ENCODE measurements around the gene ARRB1.

The ARRB1 gene

GRCh38 chr11:75270896-75271418 lies 80.5 kb downstream of the ARRB1 start:
- Histone ChIP-seq H3K9me3 (ENCODE audit: control insufficient read depth in 1 of 2, low read length in 2 of 2) (no peaks in the 10 kb centered on the region), H3K36me3 (ENCODE audit: control insufficient read depth in 1 of 2, insufficient read depth in 2 of 2, low read length in 2 of 2) (peaks cover 40 to 60% of the 10 kb centered on the region in 2 donors), H3K27me3 (ENCODE audit: low read depth, low read length) (no peaks in the 10 kb centered on the region), H3K27ac (ENCODE audit: low read length) (no peak overlapping the region), H3K4me3 (ENCODE audit: low read depth in 1 of 2, low read length in 2 of 2) (no peak overlapping the region), H3K4me1 (ENCODE audit: control insufficient read depth in 1 of 2, insufficient read depth in 2 of 2, low read length in 2 of 2) (peaks cover 0 to 6% of the 10 kb centered on the region in 2 donors)

GRCh38 chr11:75269896-75270295 lies 81.6 kb downstream of the ARRB1 start:
- H3K9me3 ChIP-seq (ENCODE audit: control insufficient read depth in 1 of 2, low read length in 2 of 2), result no peaks in the 10 kb centered on the region
- H3K36me3 ChIP-seq (ENCODE audit: control insufficient read depth in 1 of 2, insufficient read depth in 2 of 2, low read length in 2 of 2), result peaks cover 40 to 67% of the 10 kb centered on the region in 2 donors
- H3K4me1 ChIP-seq (ENCODE audit: control insufficient read depth in 1 of 2, insufficient read depth in 2 of 2, low read length in 2 of 2), result no peaks in the 10 kb centered on the region
- no peak overlapping the region for H3K27ac ChIP-seq (ENCODE audit: low read length)
- H3K27me3 ChIP-seq (ENCODE audit: low read depth, low read length), result no peaks in the 10 kb centered on the region
- no peak overlapping the region for H3K4me3 ChIP-seq (ENCODE audit: low read depth in 1 of 2, low read length in 2 of 2)

GRCh38 chr11:75269367-75269660 lies 82.1 kb downstream of the ARRB1 start:
- no peak overlapping the region for H3K27ac ChIP-seq (ENCODE audit: low read length)
- H3K9me3 ChIP-seq (ENCODE audit: control insufficient read depth in 1 of 2, low read length in 2 of 2), result no peaks in the 10 kb centered on the region
- H3K4me1 ChIP-seq (ENCODE audit: control insufficient read depth in 1 of 2, insufficient read depth in 2 of 2, low read length in 2 of 2), result no peaks in the 10 kb centered on the region
- no peaks in the 10 kb centered on the region for H3K27me3 ChIP-seq (ENCODE audit: low read depth, low read length)
- no peak overlapping the region for H3K4me3 ChIP-seq (ENCODE audit: low read depth in 1 of 2, low read length in 2 of 2)
- peaks cover 40 to 66% of the 10 kb centered on the region in 2 donors for H3K36me3 ChIP-seq (ENCODE audit: control insufficient read depth in 1 of 2, insufficient read depth in 2 of 2, low read length in 2 of 2)

- H3K4me1 ChIP-seq (ENCODE audit: control insufficient read depth in 1 of 2, insufficient read depth in 2 of 2, low read length in 2 of 2), result no peaks in the 10 kb centered on the region
- H3K36me3 ChIP-seq (ENCODE audit: control insufficient read depth in 1 of 2, insufficient read depth in 2 of 2, low read length in 2 of 2), result peaks cover 34 to 62% of the 10 kb centered on the region in 2 donors
- no peak overlapping the region for H3K4me3 ChIP-seq (ENCODE audit: low read depth in 1 of 2, low read length in 2 of 2)
These were observed 82.7 kb downstream of the ARRB1 start for GRCh38 chr11:75268626-75269366.

GRCh38 chr11:75267171-75267970 lies 84.1 kb downstream of the ARRB1 start:
- H3K9me3 ChIP-seq (ENCODE audit: control insufficient read depth in 1 of 2, low read length in 2 of 2), result no peaks in the 10 kb centered on the region

More at GRCh38 chr11:75268626-75269366, 82.7 kb downstream of the ARRB1 start:
- no peak overlapping the region for H3K27ac ChIP-seq (ENCODE audit: low read length)
- H3K27me3 ChIP-seq (ENCODE audit: low read depth, low read length), result no peaks in the 10 kb centered on the region
- H3K9me3 ChIP-seq (ENCODE audit: control insufficient read depth in 1 of 2, low read length in 2 of 2), result no peaks in the 10 kb centered on the region

GRCh38 chr11:75265851-75266531 lies 85.5 kb downstream of the ARRB1 start:
- Histone ChIP-seq H3K36me3 (ENCODE audit: control insufficient read depth in 1 of 2, insufficient read depth in 2 of 2, low read length in 2 of 2) (peaks cover 15 to 34% of the 10 kb centered on the region in 2 donors), H3K4me1 (ENCODE audit: control insufficient read depth in 1 of 2, insufficient read depth in 2 of 2, low read length in 2 of 2) (peaks cover 3 to 12% of the 10 kb centered on the region in 2 donors), H3K27ac (ENCODE audit: low read length) (no peak overlapping the region), H3K4me3 (ENCODE audit: low read depth in 1 of 2, low read length in 2 of 2) (no peak overlapping the region), H3K27me3 (ENCODE audit: low read depth, low read length) (no peaks in the 10 kb centered on the region), H3K9me3 (ENCODE audit: control insufficient read depth in 1 of 2, low read length in 2 of 2) (no peaks in the 10 kb centered on the region)

More at GRCh38 chr11:75267171-75267970, 84.1 kb downstream of the ARRB1 start:
- Histone ChIP-seq H3K27me3 (ENCODE audit: low read depth, low read length) (no peaks in the 10 kb centered on the region), H3K36me3 (ENCODE audit: control insufficient read depth in 1 of 2, insufficient read depth in 2 of 2, low read length in 2 of 2) (peaks cover 22 to 48% of the 10 kb centered on the region in 2 donors), H3K4me3 (ENCODE audit: low read depth in 1 of 2, low read length in 2 of 2) (no peak overlapping the region), H3K27ac (ENCODE audit: low read length) (no peak overlapping the region), H3K4me1 (ENCODE audit: control insufficient read depth in 1 of 2, insufficient read depth in 2 of 2, low read length in 2 of 2) (peaks cover 0 to 8% of the 10 kb centered on the region in 2 donors)

- Histone ChIP-seq H3K27ac (ENCODE audit: low read length) (no peak overlapping the region), H3K27me3 (ENCODE audit: low read depth, low read length) (no peaks in the 10 kb centered on the region), H3K4me3 (ENCODE audit: low read depth in 1 of 2, low read length in 2 of 2) (no peak overlapping the region), H3K36me3 (ENCODE audit: control insufficient read depth in 1 of 2, insufficient read depth in 2 of 2, low read length in 2 of 2) (peaks cover 11 to 31% of the 10 kb centered on the region in 2 donors), H3K4me1 (ENCODE audit: control insufficient read depth in 1 of 2, insufficient read depth in 2 of 2, low read length in 2 of 2) (peaks cover 3 to 18% of the 10 kb centered on the region in 2 donors), H3K9me3 (ENCODE audit: control insufficient read depth in 1 of 2, low read length in 2 of 2) (no peaks in the 10 kb centered on the region)
These were observed 86.5 kb downstream of the ARRB1 start for GRCh38 chr11:75264971-75265370.

- no peaks in the 10 kb centered on the region for H3K9me3 ChIP-seq (ENCODE audit: control insufficient read depth in 1 of 2, low read length in 2 of 2)
- H3K27ac ChIP-seq (ENCODE audit: low read length), result no peak overlapping the region
- no peaks in the 10 kb centered on the region for H3K27me3 ChIP-seq (ENCODE audit: low read depth, low read length)
- no peak overlapping the region for H3K4me3 ChIP-seq (ENCODE audit: low read depth in 1 of 2, low read length in 2 of 2)
- H3K36me3 ChIP-seq (ENCODE audit: control insufficient read depth in 1 of 2, insufficient read depth in 2 of 2, low read length in 2 of 2), result peaks cover 5 to 31% of the 10 kb centered on the region in 2 donors
- H3K4me1 ChIP-seq (ENCODE audit: control insufficient read depth in 1 of 2, insufficient read depth in 2 of 2, low read length in 2 of 2), result peaks cover 3 to 18% of the 10 kb centered on the region in 2 donors
These were observed 87.1 kb downstream of the ARRB1 start for GRCh38 chr11:75264356-75264755.

GRCh38 chr11:75263944-75264349 lies 87.5 kb downstream of the ARRB1 start:
- peaks cover 3 to 18% of the 10 kb centered on the region in 2 donors for H3K4me1 ChIP-seq (ENCODE audit: control insufficient read depth in 1 of 2, insufficient read depth in 2 of 2, low read length in 2 of 2)
- H3K27ac ChIP-seq (ENCODE audit: low read length), result no peak overlapping the region
- H3K9me3 ChIP-seq (ENCODE audit: control insufficient read depth in 1 of 2, low read length in 2 of 2), result no peaks in the 10 kb centered on the region
- H3K27me3 ChIP-seq (ENCODE audit: low read depth, low read length), result no peaks in the 10 kb centered on the region
- no peak overlapping the region for H3K4me3 ChIP-seq (ENCODE audit: low read depth in 1 of 2, low read length in 2 of 2)
- H3K36me3 ChIP-seq (ENCODE audit: control insufficient read depth in 1 of 2, insufficient read depth in 2 of 2, low read length in 2 of 2), result peaks cover 4 to 26% of the 10 kb centered on the region in 2 donors

GRCh38 chr11:75262961-75263852 lies 88.3 kb downstream of the ARRB1 start:
- H3K4me3 ChIP-seq (ENCODE audit: low read depth in 1 of 2, low read length in 2 of 2), result no peak overlapping the region
- no peaks in the 10 kb centered on the region for H3K9me3 ChIP-seq (ENCODE audit: control insufficient read depth in 1 of 2, low read length in 2 of 2)
- H3K36me3 ChIP-seq (ENCODE audit: control insufficient read depth in 1 of 2, insufficient read depth in 2 of 2, low read length in 2 of 2), result peaks cover 4 to 21% of the 10 kb centered on the region in 2 donors
- H3K27me3 ChIP-seq (ENCODE audit: low read depth, low read length), result no peaks in the 10 kb centered on the region
- H3K27ac ChIP-seq (ENCODE audit: low read length), result no peak overlapping the region
- peaks cover 3 to 18% of the 10 kb centered on the region in 2 donors for H3K4me1 ChIP-seq (ENCODE audit: control insufficient read depth in 1 of 2, insufficient read depth in 2 of 2, low read length in 2 of 2)
